Iris pigment epithelial cell (primary cell): ENCODE data around the gene ZNF827.
"Not testable (repeated sequence)": the region's sequence is repeated elsewhere in the genome, so short reads cannot be mapped to it uniquely, and the experiment has no call there.

ENCODE experiments used
- DNase-seq: peaks from one replicate; pipeline ENCODE4 v3.0.0-alpha.2; 2011; ENCODE audit warnings: low read depth

ZNF827 gene

GRCh38 chr4:145866991-145867390 is 71.6 kb downstream of the ZNF827 start:
- no peak for DNase-seq

GRCh38 chr4:145865274-145865941 is 73.2 kb downstream of the ZNF827 start:
- DNase-seq = no peak

- DNase-seq = no peak
Measured at GRCh38 chr4:145863191-145863590, 75.4 kb downstream of the ZNF827 start.

GRCh38 chr4:145861336-145862318 is 77.0 kb downstream of the ZNF827 start:
- DNase-seq = no peak

GRCh38 chr4:145860897-145861296 is 77.7 kb downstream of the ZNF827 start:
- no peak for DNase-seq

GRCh38 chr4:145860446-145860845 is 78.2 kb downstream of the ZNF827 start:
- no peak for DNase-seq

- DNase-seq = no peak
Measured at GRCh38 chr4:145859926-145860325, 78.7 kb downstream of the ZNF827 start.

GRCh38 chr4:145859426-145859825 is 79.2 kb downstream of the ZNF827 start:
- no peak for DNase-seq

GRCh38 chr4:145852256-145852839 is 86.3 kb downstream of the ZNF827 start:
- DNase-seq = peak; percentile 43

GRCh38 chr4:145851511-145852201 is 87.0 kb downstream of the ZNF827 start:
- no peak for DNase-seq

GRCh38 chr4:145847764-145848163 is 90.9 kb downstream of the ZNF827 start:
- no peak for DNase-seq

GRCh38 chr4:145845118-145845517 is 93.5 kb downstream of the ZNF827 start:
- DNase-seq = no peak

- DNase-seq = peak; percentile 9
Measured at GRCh38 chr4:145843639-145844038, 95.0 kb downstream of the ZNF827 start.

GRCh38 chr4:145843148-145843547 is 95.5 kb downstream of the ZNF827 start:
- DNase-seq = peak; percentile 89

- peak; percentile 79 for DNase-seq
Measured at GRCh38 chr4:145842224-145842887, 96.3 kb downstream of the ZNF827 start.

- no peak for DNase-seq
Measured at GRCh38 chr4:145840801-145841200, 97.8 kb downstream of the ZNF827 start.

- peak; percentile 53 for DNase-seq
Measured at GRCh38 chr4:145840162-145840768, 98.4 kb downstream of the ZNF827 start.

GRCh38 chr4:145839151-145839550 is 99.5 kb downstream of the ZNF827 start:
- peak; percentile 67 for DNase-seq

- not testable (repeated sequence) for DNase-seq
Measured at GRCh38 chr4:145832384-145832783, 106.2 kb downstream of the ZNF827 start.

- DNase-seq = no peak
Measured at GRCh38 chr4:145830699-145831098, 107.9 kb downstream of the ZNF827 start.
